G401 (cell line): ENCODE results near the gene CUL4B. TPM values are rescaled to one million over a fixed set of nuclear protein-coding genes. Genes with fewer than 3 reads are reported as not detected.

Experiments
- total RNA-seq: library from RNA; depleted of rRNA; stranded (reverse); fragments of >200 nt; shearing (Covaris generic); gene quantifications from 2 replicates; pipeline ENCODE4 v1.2.3, GENCODE V29; 2014; rRNA removed

CUL4B gene
- total RNA-seq, 1 experiment from 2014 or later, result 18.8 TPM

Other genes starting within 250 kb of the CUL4B start
- gene TMEM255A, start 249.5 kb downstream of the CUL4B start, total RNA-seq, result not detected in 2 replicates
- gene ATP1B4, start 198.9 kb downstream of the CUL4B start, total RNA-seq, result not detected in 2 replicates
- 50.5 and 62.6 TPM in 2 replicates for gene LAMP2, start 91.7 kb downstream of the CUL4B start, total RNA-seq
- 60.0 and 72.6 TPM in 2 replicates for gene MCTS1, start 43.1 kb upstream of the CUL4B start, total RNA-seq
- gene C1GALT1C1, start 69.1 kb upstream of the CUL4B start, total RNA-seq, result 20.0 and 21.4 TPM in 2 replicates